GM21825 (cell line): ENCODE data around the gene CCDC102A.
A peak's percentile ranks its signal among the peaks of the same experiment; 100 is the strongest.
"Not testable (repeated sequence)": the region's sequence is repeated elsewhere in the genome, so short reads cannot be mapped to it uniquely, and the experiment has no call there.

Experiments
- ATAC-seq: cut with Tn5 transposase; IDR thresholded peaks from one replicate; pipeline ENCODE4 v1.9.1; 2021; ENCODE audit warnings: mild to moderate bottlenecking, moderate library complexity; ENCODE audit not compliant: unreplicated experiment

The CCDC102A gene

GRCh38 chr16:57504001-57504400 is 32.4 kb downstream of the CCDC102A start:
- ATAC-seq = no peak

GRCh38 chr16:57503366-57503765 is 33.0 kb downstream of the CCDC102A start:
- no peak for ATAC-seq

- ATAC-seq = no peak
Measured at GRCh38 chr16:57502048-57502775, 34.2 kb downstream of the CCDC102A start.

- ATAC-seq = no peak
Measured at GRCh38 chr16:57501492-57501891, 34.9 kb downstream of the CCDC102A start.

- ATAC-seq = no peak
Measured at GRCh38 chr16:57500578-57501111, 35.7 kb downstream of the CCDC102A start.

GRCh38 chr16:57499941-57500340 is 36.4 kb downstream of the CCDC102A start:
- ATAC-seq = not testable (repeated sequence)

GRCh38 chr16:57498031-57498430 is 38.3 kb downstream of the CCDC102A start:
- no peak for ATAC-seq

- ATAC-seq = no peak
Measured at GRCh38 chr16:57497121-57497520, 39.2 kb downstream of the CCDC102A start.

- no peak for ATAC-seq
Measured at GRCh38 chr16:57493767-57494166, 42.6 kb downstream of the CCDC102A start.

GRCh38 chr16:57489229-57489628 is 47.1 kb downstream of the CCDC102A start:
- ATAC-seq = no peak

- no peak for ATAC-seq
Measured at GRCh38 chr16:57486858-57487834, 49.2 kb downstream of the CCDC102A start.

- peak; percentile 81 for ATAC-seq
Measured at GRCh38 chr16:57485916-57486857, 50.2 kb downstream of the CCDC102A start, which contains the start of gene DOK4. Gene DOK4, minus strand, starts transcription at chr16:57486493. Its CDS starts 6,986 bp downstream, at chr16:57479507.

- no peak for ATAC-seq
Measured at GRCh38 chr16:57485091-57485915, 51.1 kb downstream of the CCDC102A start.

GRCh38 chr16:57484515-57485005 is 51.8 kb downstream of the CCDC102A start:
- ATAC-seq = no peak

GRCh38 chr16:57483725-57484514 is 52.5 kb downstream of the CCDC102A start:
- ATAC-seq = no peak

GRCh38 chr16:57482845-57483545 is 53.4 kb downstream of the CCDC102A start:
- no peak for ATAC-seq

GRCh38 chr16:57481421-57481820 is 55.0 kb downstream of the CCDC102A start:
- ATAC-seq = no peak

- no peak for ATAC-seq
Measured at GRCh38 chr16:57480754-57481230, 55.6 kb downstream of the CCDC102A start.
